GM12873 (cell line): Measurements from ENCODE around the gene EMC8.

Experiments
- TF ChIP-seq, protein P1 (sequence below): IDR thresholded peaks from 2 replicates; pipeline ENCODE4 v1.5.1; 2012; ENCODE audit warnings: low read depth, mild to moderate bottlenecking, moderate library complexity, low read length, control low read depth; ENCODE audit not compliant: insufficient read depth; ENCODE audit errors: missing control alignments

EMC8 gene

DNA sequence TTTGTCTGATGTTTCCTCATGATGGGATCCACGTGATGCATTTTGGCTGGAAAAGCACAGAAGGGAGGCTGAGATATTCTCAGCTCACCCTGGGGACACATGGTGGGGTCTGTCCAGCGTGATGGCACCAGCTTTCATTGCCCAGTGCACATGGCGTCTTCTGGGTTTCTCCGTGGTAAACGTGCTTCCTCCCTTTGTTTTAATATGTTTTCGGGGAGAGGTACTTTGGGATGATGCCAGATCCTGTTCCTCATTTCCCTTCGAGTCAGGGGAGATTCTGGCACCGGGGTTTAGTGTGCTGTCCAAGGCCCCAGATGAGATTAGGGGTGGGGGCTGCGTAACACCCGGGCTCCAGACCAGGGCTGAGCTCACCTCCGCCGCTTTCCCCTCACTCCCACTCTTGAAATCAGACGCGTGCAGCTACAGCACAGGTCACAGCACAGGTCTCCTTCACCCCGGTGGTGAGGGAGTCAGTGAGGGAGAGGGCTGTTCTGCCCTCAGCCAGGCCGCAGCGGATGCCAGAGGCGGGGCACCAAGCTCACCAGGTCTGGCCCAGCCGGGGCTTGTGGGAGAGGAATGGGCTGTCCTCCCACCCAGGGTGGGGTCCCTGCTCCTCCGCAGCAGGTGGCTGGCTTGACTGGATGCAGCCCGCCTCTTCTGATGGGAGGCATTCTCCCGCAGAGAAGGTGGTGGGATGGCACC, 34.0 kb upstream of the EMC8 start:
- TF ChIP-seq, protein P1, sequence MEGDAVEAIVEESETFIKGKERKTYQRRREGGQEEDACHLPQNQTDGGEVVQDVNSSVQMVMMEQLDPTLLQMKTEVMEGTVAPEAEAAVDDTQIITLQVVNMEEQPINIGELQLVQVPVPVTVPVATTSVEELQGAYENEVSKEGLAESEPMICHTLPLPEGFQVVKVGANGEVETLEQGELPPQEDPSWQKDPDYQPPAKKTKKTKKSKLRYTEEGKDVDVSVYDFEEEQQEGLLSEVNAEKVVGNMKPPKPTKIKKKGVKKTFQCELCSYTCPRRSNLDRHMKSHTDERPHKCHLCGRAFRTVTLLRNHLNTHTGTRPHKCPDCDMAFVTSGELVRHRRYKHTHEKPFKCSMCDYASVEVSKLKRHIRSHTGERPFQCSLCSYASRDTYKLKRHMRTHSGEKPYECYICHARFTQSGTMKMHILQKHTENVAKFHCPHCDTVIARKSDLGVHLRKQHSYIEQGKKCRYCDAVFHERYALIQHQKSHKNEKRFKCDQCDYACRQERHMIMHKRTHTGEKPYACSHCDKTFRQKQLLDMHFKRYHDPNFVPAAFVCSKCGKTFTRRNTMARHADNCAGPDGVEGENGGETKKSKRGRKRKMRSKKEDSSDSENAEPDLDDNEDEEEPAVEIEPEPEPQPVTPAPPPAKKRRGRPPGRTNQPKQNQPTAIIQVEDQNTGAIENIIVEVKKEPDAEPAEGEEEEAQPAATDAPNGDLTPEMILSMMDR = no peak

DNA sequence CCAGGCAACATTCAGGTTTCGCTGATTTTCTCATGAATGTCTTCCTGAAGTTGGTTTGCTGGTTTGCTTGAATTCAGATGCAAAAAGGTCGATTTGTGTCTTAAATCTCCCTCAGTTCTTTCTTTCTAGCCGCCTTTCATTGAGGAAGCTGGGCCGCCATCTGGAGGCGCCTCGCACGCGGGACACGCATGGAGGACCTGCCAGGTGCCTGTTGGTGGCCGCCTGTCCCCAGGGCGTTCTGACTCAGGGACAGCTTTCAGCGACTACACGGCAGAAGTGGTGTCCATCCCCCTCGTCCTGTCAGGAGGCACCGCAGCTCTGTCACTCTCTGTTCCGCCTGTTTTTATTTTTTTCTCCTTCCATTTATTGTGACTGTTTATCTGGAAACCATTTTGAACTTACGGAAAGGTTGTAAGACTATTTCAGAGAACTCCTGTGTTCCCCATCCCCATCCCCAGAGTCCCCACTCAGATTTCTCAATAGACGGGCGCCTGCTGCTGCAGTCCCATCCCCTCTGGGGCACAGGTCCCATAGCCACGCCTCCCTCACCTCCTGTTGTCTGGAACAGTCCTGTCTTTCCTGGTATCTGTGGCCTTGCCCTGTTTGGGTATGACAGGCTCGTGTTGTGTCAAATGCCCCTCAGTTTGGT, 33.4 kb upstream of the EMC8 start:
- TF ChIP-seq, protein P1 = no peak

DNA sequence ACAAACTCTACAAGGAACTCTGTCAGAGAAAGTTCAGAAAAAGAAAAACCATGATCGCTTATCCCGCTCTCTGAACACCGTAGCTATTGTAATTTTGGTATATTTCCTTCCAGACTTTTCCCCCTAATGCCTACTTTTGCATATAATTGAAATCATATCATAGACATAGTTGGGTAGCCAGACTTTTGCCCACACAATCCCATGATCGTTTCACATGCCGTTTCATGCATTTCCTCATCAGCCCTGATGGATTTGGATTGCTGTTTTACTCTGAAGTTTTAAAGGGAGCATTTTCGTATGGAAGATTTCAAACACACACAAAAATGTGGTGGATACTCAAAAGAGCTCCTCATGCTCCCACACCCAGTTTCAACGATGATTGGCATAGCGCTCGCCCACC, 31.5 kb upstream of the EMC8 start:
- TF ChIP-seq, protein P1 = no peak

DNA sequence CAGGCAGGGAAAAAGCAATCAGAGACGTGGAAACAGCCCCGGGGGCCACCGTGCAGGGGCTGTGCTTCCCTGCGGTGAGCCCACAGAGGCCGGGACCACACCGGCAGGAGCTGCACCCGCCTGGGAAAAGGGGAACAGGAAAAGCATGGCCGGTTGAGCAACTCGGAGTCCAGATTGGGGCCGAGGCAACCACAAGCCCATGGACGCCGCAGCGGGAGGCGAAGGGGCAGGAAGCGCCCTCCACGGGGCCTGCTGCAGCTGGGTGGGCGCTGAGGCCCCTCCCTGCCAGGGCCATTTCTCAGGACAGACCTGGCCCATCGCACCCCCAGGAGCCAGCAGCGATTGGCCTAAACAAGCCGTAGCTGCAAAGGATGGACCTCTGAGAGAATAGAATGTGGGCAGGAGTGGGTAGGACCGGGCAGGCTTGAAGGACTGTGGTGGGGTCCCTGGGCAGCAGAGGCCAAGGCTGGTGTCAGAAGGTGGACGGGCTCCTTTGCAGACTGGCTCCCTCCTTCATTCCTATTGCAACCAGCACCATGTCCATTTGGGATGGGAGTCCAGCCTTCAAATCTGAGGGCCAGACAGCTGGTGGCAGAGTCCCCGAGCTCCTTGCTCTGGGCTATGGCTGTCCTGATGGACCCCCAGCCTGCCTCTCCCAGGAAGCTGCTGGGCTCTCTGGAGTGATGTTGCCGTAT, 30.6 kb upstream of the EMC8 start:
- TF ChIP-seq, protein P1 = no peak

DNA sequence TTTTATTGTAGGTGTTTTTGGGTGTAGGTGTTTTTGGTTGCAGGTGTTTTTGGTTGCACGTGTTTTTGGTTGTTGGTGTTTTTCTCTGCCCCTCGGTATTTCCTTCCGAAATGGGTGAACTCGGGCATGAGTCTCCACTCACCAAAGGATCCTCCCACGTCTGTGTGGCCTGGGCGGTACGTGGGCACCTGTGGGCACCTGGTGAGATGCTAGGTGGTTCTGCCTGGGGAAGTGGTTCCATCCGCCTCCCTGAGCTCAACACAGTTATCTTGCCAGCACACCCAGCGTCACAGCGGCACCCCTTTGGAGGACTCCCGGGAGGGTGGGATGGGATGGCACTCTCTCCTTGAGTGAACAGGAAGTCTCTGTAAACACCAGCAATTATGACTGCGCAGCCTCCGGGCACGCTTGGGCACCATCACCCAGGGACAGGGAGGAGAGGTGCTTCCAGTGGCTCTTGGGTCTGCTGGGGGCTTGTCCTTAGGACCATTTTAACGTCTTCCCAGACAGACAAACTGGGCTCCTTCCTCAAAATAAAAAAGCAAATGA, 29.9 kb upstream of the EMC8 start:
- TF ChIP-seq, protein P1 = no peak

DNA sequence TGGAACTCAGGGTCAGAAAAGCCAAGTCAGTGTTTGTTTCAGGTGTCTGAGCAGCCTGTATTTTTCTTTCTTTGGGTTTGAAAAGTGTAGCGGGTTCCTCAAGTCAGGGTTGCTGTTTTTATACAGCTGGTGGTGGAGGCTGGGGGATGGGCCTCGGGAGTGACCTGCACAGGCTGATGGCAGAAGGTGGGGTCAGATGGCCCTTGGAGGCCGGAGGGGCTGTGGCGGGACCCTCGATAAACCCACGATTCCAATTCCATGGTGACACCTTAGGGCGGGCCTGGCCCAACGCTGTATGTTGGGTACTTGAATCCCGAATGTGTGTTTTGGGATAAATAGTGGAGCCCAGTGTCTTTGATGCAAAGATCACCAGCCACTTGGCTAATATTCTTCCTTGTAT, 28.8 kb upstream of the EMC8 start:
- TF ChIP-seq, protein P1 = no peak

DNA sequence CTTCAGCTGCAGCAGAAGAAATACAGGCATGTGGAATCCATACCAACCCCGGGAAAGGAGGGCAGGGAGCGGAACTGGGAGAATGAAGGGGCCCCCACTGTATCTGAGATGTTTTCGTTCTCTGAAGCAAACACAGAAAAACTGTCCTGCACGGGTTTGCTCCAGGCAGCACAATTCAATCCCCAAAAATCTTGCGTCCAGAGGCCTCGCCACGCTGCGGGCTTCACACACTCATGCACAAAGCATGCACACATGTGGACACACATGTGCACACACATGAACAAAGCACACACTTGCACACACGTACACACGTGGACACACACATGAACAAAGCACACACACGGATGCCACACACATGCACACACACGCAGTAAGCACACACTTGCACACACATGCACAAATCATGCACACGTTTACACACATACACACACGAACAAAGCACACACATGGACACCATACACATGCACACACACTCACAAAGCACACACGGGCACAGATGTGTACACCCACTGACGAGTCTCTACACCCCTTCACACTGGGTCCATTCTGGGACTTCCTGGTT, 27.4 kb upstream of the EMC8 start:
- TF ChIP-seq, protein P1 = no peak
